ENCODE results near the gene NOL12.

DNA sequence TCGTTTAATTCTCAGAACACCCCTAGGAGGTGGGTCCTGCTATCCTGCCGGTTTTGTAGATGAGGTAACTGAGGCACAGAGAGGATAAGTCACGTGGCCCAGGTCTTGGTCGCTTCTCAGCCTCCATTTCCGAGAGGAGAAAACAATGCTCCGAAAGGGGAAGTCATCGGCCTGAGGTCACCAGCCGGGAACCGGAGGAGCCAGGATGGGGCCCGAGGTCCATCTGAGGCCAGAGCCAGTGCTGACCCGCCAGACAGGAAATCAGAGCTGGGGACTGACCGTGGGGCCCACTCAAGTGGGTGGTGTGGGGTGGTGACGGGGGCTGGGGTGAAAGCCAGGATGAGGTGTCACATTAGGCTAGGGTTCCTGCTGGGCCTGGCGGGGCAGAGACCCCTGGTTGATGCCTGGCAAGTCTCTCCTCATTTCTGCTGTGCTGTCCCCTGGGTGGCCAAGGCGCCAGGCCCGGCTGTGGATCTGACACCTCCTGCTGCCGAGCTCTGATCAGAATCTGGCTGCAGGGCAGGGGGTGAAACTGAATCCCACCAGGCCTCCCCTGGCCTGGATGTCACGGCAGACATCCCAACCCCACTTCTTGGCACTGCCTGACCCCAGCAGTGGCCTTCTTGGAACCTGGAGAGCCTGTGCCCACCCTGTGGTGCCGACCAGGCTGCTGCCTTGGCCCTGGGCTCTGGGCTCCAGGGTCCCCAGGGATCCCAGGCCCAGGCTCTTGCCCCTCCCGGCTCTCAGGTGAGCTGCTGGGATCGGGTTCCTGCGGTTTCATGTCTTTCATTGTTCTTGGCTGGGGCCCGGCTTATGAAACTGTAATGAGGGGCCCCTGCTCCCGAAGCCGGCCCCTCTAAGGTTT, 22.7 kb downstream of the NOL12 start:
- no peak for TF ChIP-seq CSDC2 (CRISPR knock-in tag; IDR thresholded peaks at IDR 0.05)
- no peak for TF ChIP-seq ZFP3 (CRISPR knock-in tag; IDR thresholded peaks at IDR 0.05)
- no peak for TF ChIP-seq ARNTL (CRISPR knock-in tag; IDR thresholded peaks at IDR 0.05; ENCODE audit: borderline replicate concordance, low read depth)
- TF ChIP-seq SNAI2 (CRISPR knock-in tag; IDR thresholded peaks at IDR 0.05) = no peak

Data from SK-N-SH treated with all-trans-retinoic acid at 6 μM for 48 hours (cell line).